Right atrium auricular region (tissue), 2 donors: ENCODE measurements around the gene GOLGA6L9. TPM values are rescaled to one million over a fixed set of nuclear protein-coding genes. Genes with fewer than 3 reads are reported as not detected.
"Not testable (repeated sequence)": the region's sequence is repeated elsewhere in the genome, so short reads cannot be mapped to it uniquely, and the experiment has no call there.

ENCODE experiments used
- DNase-seq: peaks from one replicate; pipeline ENCODE4 v3.0.0-alpha.2; 2019; ENCODE audit warnings: low spot score
- H3K27ac ChIP-seq, 2 donors: fragments of 200-600 bp; sonication (generic); 1 replicate in 1 of 2; 2 replicates in 1 of 2; pipeline ENCODE4 v1.5.1; 2016 to 2019
- H3K27me3 ChIP-seq, 2 donors: fragments of 200-600 bp; sonication (generic); one replicate each; pipeline versions ENCODE4 v1.5.1 to v1.6.0; 2017 to 2019
- H3K36me3 ChIP-seq: fragments of 200-600 bp; sonication (generic); one replicate; pipeline ENCODE4 v1.5.1; 2016
- H3K4me1 ChIP-seq, 2 donors: fragments of 200-600 bp; sonication (generic); one replicate each; pipeline versions ENCODE4 v1.5.1 to v1.6.0; 2017 to 2019
- H3K4me3 ChIP-seq, 2 donors: fragments of 200-600 bp; sonication (generic); 1 replicate in 1 of 2; 2 replicates in 1 of 2; pipeline ENCODE4 v1.5.1; 2017 to 2019; ENCODE audit warnings: mild to moderate bottlenecking in 1 of 2, moderate library complexity in 1 of 2
- H3K9me3 ChIP-seq, 2 donors: fragments of 200-600 bp; sonication (generic); one replicate each; pipeline ENCODE4 v1.5.1; 2019
- CTCF ChIP-seq, 2 donors: fragments of 200-600 bp; sonication (generic); IDR thresholded peaks; one replicate each; pipeline ENCODE4 v1.5.1; 2019; ENCODE audit warnings: antibody characterized with exemption in 2 of 2
- total RNA-seq, 2 donors: library from RNA; depleted of rRNA; stranded (reverse); fragments of >200 nt; gene quantifications; one replicate each; pipeline ENCODE4 v1.1.0, GENCODE V29; 2016

GOLGA6L9 gene
- total RNA-seq: 1 to 10 TPM in 1 of 2 donors, under 1 TPM in 1; 0.63 to 1.0 TPM

GRCh38 chr15:82429693-82430092, at the start of gene GOLGA6L9:
Gene GOLGA6L9 (plus strand): TSS chr15:82429816. CDS start chr15:82430080, 264 bp downstream.
- DNase-seq, H3K27ac ChIP-seq, H3K36me3 ChIP-seq, H3K27me3 ChIP-seq, H3K4me1 ChIP-seq, H3K4me3 ChIP-seq, H3K9me3 ChIP-seq: not testable (repeated sequence)

- not testable (repeated sequence) for H3K27me3 ChIP-seq, DNase-seq, H3K36me3 ChIP-seq
Measured at GRCh38 chr15:82381330-82381955, 48.2 kb upstream of the GOLGA6L9 start.

GRCh38 chr15:82387209-82387608, 42.4 kb upstream of the GOLGA6L9 start:
- H3K9me3 ChIP-seq, DNase-seq, H3K4me3 ChIP-seq, H3K4me1 ChIP-seq, H3K36me3 ChIP-seq, H3K27ac ChIP-seq, H3K27me3 ChIP-seq: not testable (repeated sequence)

More at GRCh38 chr15:82381330-82381955, 48.2 kb upstream of the GOLGA6L9 start:
- not testable (repeated sequence) for H3K4me3 ChIP-seq, H3K4me1 ChIP-seq, H3K27ac ChIP-seq, H3K9me3 ChIP-seq

- H3K27ac ChIP-seq, H3K4me3 ChIP-seq, DNase-seq, H3K27me3 ChIP-seq, H3K4me1 ChIP-seq, H3K9me3 ChIP-seq, H3K36me3 ChIP-seq: not testable (repeated sequence)
Measured at GRCh38 chr15:82390152-82390551, 39.5 kb upstream of the GOLGA6L9 start.

GRCh38 chr15:82392077-82392476, 37.5 kb upstream of the GOLGA6L9 start:
- not testable (repeated sequence) for H3K27ac ChIP-seq, DNase-seq, H3K9me3 ChIP-seq, H3K4me1 ChIP-seq, H3K27me3 ChIP-seq, H3K4me3 ChIP-seq, H3K36me3 ChIP-seq

- Histone ChIP-seq H3K36me3 (no peaks in the 10 kb centered on the region), H3K4me1 (no peaks in the 10 kb centered on the region), H3K27me3 (no peaks in the 10 kb centered on the region), H3K4me3 (no peak overlapping the region), H3K9me3 (no peaks in the 10 kb centered on the region), H3K27ac (no peak overlapping the region)
- no peak for TF ChIP-seq CTCF (IDR thresholded peaks at IDR 0.05)
- no peak for DNase-seq
Measured at GRCh38 chr15:82393671-82394070, 35.9 kb upstream of the GOLGA6L9 start.

GRCh38 chr15:82395788-82396187, 33.8 kb upstream of the GOLGA6L9 start:
- not testable (repeated sequence) for H3K27ac ChIP-seq, DNase-seq

GRCh38 chr15:82397817-82398216, 31.8 kb upstream of the GOLGA6L9 start:
- H3K27me3 ChIP-seq: no peaks in the 10 kb centered on the region
- no peak overlapping the region for H3K4me3 ChIP-seq
- no peaks in the 10 kb centered on the region for H3K9me3 ChIP-seq
- H3K27ac ChIP-seq: no peak overlapping the region
- no peaks in the 10 kb centered on the region for H3K4me1 ChIP-seq
- TF ChIP-seq CTCF (IDR thresholded peaks at IDR 0.05): no peak
- no peaks in the 10 kb centered on the region for H3K36me3 ChIP-seq
- no peak for DNase-seq

More at GRCh38 chr15:82395788-82396187, 33.8 kb upstream of the GOLGA6L9 start:
- H3K27me3 ChIP-seq, H3K36me3 ChIP-seq, H3K4me3 ChIP-seq, H3K4me1 ChIP-seq, H3K9me3 ChIP-seq: not testable (repeated sequence)

- Histone ChIP-seq H3K36me3 (no peaks in the 10 kb centered on the region), H3K4me3 (no peak overlapping the region), H3K4me1 (no peaks in the 10 kb centered on the region), H3K27me3 (no peaks in the 10 kb centered on the region), H3K27ac (no peak overlapping the region), H3K9me3 (no peaks in the 10 kb centered on the region)
- TF ChIP-seq CTCF (IDR thresholded peaks at IDR 0.05): no peak
- DNase-seq: no peak
Measured at GRCh38 chr15:82398785-82399184, 30.8 kb upstream of the GOLGA6L9 start.

- H3K27me3 ChIP-seq, H3K4me3 ChIP-seq, DNase-seq, H3K36me3 ChIP-seq, H3K4me1 ChIP-seq, H3K9me3 ChIP-seq, H3K27ac ChIP-seq: not testable (repeated sequence)
Measured at GRCh38 chr15:82399366-82400103, 30.1 kb upstream of the GOLGA6L9 start.

- not testable (repeated sequence) for H3K4me3 ChIP-seq, H3K27ac ChIP-seq, DNase-seq, H3K9me3 ChIP-seq, H3K27me3 ChIP-seq, H3K4me1 ChIP-seq, H3K36me3 ChIP-seq
Measured at GRCh38 chr15:82401918-82402317, 27.7 kb upstream of the GOLGA6L9 start.

- DNase-seq, H3K36me3 ChIP-seq, H3K9me3 ChIP-seq, H3K4me1 ChIP-seq, H3K27me3 ChIP-seq, H3K27ac ChIP-seq, H3K4me3 ChIP-seq: not testable (repeated sequence)
Measured at GRCh38 chr15:82402341-82402740, 27.3 kb upstream of the GOLGA6L9 start.
